ENCODE measurements around the gene TRAIP.

DNA sequence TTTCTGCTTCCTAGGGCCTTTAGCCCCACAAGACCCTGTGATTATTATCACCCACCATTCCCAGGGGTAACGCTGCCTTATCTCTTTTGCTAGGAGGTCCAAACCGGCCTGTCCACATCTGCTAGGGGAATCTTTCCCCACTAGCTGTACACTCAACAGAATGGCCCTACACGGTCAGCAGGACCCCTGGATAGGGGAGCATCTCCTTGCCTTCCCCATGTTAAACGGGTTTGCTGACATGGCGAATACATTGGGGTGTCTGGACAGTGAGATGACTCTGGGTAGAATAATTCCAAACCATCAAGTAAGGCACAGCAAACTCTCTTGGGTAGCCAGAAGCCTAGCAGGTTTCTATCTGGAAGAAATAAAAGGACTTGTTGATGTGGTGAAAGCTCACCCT lies 702 bp downstream of the TRAIP start:
- TF ChIP-seq ARNT (IDR thresholded peaks at IDR 0.05) (no peak), CTBP1 (IDR thresholded peaks at IDR 0.05; ENCODE audit: borderline replicate concordance) (no peak), ZNF384 (IDR thresholded peaks at IDR 0.05) (no peak), TARDBP (IDR thresholded peaks at IDR 0.05) (no peak), FOXK2 (IDR thresholded peaks at IDR 0.05) (no peak), FOXM1 (IDR thresholded peaks at IDR 0.05; ENCODE audit: borderline replicate concordance) (no peak), SP1 (IDR thresholded peaks at IDR 0.05) (no peak), SUZ12 (IDR thresholded peaks at IDR 0.05) (no peak), BHLHE40 (IDR thresholded peaks at IDR 0.05; ENCODE audit: borderline replicate concordance) (no peak)
